Superior temporal gyrus (tissue), 1 donor: ENCODE measurements around the gene ZNF385B.

ENCODE experiments used
- DNase-seq: peaks from one replicate; pipeline ENCODE4 v3.0.0-alpha.2; 2016; ENCODE audit errors: extremely low spot score

ZNF385B gene

GRCh38 chr2:179745635-179746256 lies 115.7 kb downstream of the ZNF385B start:
- DNase-seq: no peak

GRCh38 chr2:179744401-179744800 lies 117.0 kb downstream of the ZNF385B start:
- no peak for DNase-seq

GRCh38 chr2:179741317-179741716 lies 120.1 kb downstream of the ZNF385B start:
- DNase-seq: no peak

GRCh38 chr2:179729966-179730365 lies 131.4 kb downstream of the ZNF385B start:
- DNase-seq: no peak

- DNase-seq: no peak
Measured at GRCh38 chr2:179726461-179727180, 134.8 kb downstream of the ZNF385B start.

- DNase-seq: no peak
Measured at GRCh38 chr2:179724403-179724802, 137.0 kb downstream of the ZNF385B start.

- no peak for DNase-seq
Measured at GRCh38 chr2:179720173-179720772, 141.1 kb downstream of the ZNF385B start.

- DNase-seq: no peak
Measured at GRCh38 chr2:179715871-179716270, 145.5 kb downstream of the ZNF385B start.

- DNase-seq: no peak
Measured at GRCh38 chr2:179715196-179715595, 146.2 kb downstream of the ZNF385B start.

GRCh38 chr2:179712825-179713224 lies 148.6 kb downstream of the ZNF385B start:
- no peak for DNase-seq

GRCh38 chr2:179711375-179711774 lies 150.0 kb downstream of the ZNF385B start:
- DNase-seq: no peak

GRCh38 chr2:179703702-179704101 lies 157.7 kb downstream of the ZNF385B start:
- DNase-seq: no peak

GRCh38 chr2:179702912-179703311 lies 158.5 kb downstream of the ZNF385B start:
- no peak for DNase-seq

- no peak for DNase-seq
Measured at GRCh38 chr2:179701524-179702110, 159.8 kb downstream of the ZNF385B start.

- DNase-seq: no peak
Measured at GRCh38 chr2:179695486-179695885, 165.9 kb downstream of the ZNF385B start.

- DNase-seq: no peak
Measured at GRCh38 chr2:179694963-179695362, 166.4 kb downstream of the ZNF385B start.

GRCh38 chr2:179692610-179693009 lies 168.8 kb downstream of the ZNF385B start:
- DNase-seq: no peak

- no peak for DNase-seq
Measured at GRCh38 chr2:179692043-179692442, 169.4 kb downstream of the ZNF385B start.

GRCh38 chr2:179691235-179691634 lies 170.2 kb downstream of the ZNF385B start:
- DNase-seq: no peak

- no peak for DNase-seq
Measured at GRCh38 chr2:179686718-179687342, 174.6 kb downstream of the ZNF385B start.

GRCh38 chr2:179686069-179686468 lies 175.3 kb downstream of the ZNF385B start:
- DNase-seq: no peak

GRCh38 chr2:179685146-179685545 lies 176.3 kb downstream of the ZNF385B start:
- no peak for DNase-seq
